ENCODE measurements around the gene TMEM201. TPM values are rescaled to one million over a fixed set of nuclear protein-coding genes. Genes with fewer than 3 reads are reported as not detected.

Gene TMEM201
- polyA plus RNA-seq, 1 of the 3 experiments (the other 2 are of a cell fraction) = 8.2 TPM

GRCh38 chr1:9612871-9613624, 24.3 kb downstream of the TMEM201 start:
- Histone ChIP-seq H3K9me3 (no peaks in the 10 kb centered on the region), H3K27me3 (ENCODE audit: insufficient read depth) (no peaks in the 10 kb centered on the region), H3K4me2 (no peak overlapping the region), H3K27ac (ENCODE audit: low read depth in 2 of 2, low read length in 1 of 2) (peak overlapping the region in 1 of 2 experiments; percentile 83; a peak in 2 of 4 replicates), H4K20me1 (ENCODE audit: insufficient read depth) (no peaks in the 10 kb centered on the region), H3K4me1 (ENCODE audit: control insufficient read depth in 1 of 2, insufficient read depth in 2 of 2, low read depth in 1 of 2, low read length in 1 of 2) (peaks cover 0 to 35% of the 10 kb centered on the region in 2 experiments; a peak in 1 of 4 replicates), H3F3A (replicated peaks; ENCODE audit: insufficient read depth) (no peaks in the 10 kb centered on the region), H3K9ac (no peak overlapping the region), H3K36me3 (replicated peaks in 1 of 2; ENCODE audit: control insufficient read depth in 1 of 2, insufficient read depth in 2 of 2, low read length in 1 of 2) (peaks cover 0 to 8% of the 10 kb centered on the region in 2 experiments), H3K4me3 (ENCODE audit: low read depth in 2 of 2, low read length in 1 of 2) (no peak overlapping the region), H3K79me2 (ENCODE audit: insufficient read depth) (no peaks in the 10 kb centered on the region), H2AFZ (ENCODE audit: low read depth) (no peak overlapping the region), H3K9me2 (no peaks in the 10 kb centered on the region)
- POLR2A ChIA-PET = interaction anchor here (0.7 kb wide), 1 partner anchor 23 kb away, joined by 3 read pairs; no protein-coding TSS in a partner anchor
- CTCF ChIA-PET = interaction anchor here (0.8 to 8.1 kb wide), 6 partner anchors 9 to 29 kb away, joined by 3 to 74 read pairs (median 6); partner anchors contain the start of gene TMEM201
- no peak for DNase-seq
- WGBS (ENCODE audit: low lambda C conversion rate) = 80% methylated on average over 2 of the region's 20 CpGs
- no peak for TF ChIP-seq RCOR1 (IDR thresholded peaks at IDR 0.05; ENCODE audit: low read length)
- TF ChIP-seq MEF2A (IDR thresholded peaks at IDR 0.05; ENCODE audit: borderline replicate concordance, low read depth) = no peak
- TF ChIP-seq FOXM1 (IDR thresholded peaks at IDR 0.05; ENCODE audit: low read depth) = no peak
- no peak for TF ChIP-seq NRF1 (IDR thresholded peaks at IDR 0.05; ENCODE audit: low read depth, low read length)
- TF ChIP-seq, protein P1, sequence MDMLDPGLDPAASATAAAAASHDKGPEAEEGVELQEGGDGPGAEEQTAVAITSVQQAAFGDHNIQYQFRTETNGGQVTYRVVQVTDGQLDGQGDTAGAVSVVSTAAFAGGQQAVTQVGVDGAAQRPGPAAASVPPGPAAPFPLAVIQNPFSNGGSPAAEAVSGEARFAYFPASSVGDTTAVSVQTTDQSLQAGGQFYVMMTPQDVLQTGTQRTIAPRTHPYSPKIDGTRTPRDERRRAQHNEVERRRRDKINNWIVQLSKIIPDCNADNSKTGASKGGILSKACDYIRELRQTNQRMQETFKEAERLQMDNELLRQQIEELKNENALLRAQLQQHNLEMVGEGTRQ (IDR thresholded peaks at IDR 0.05; ENCODE audit: borderline replicate concordance, low read depth, low read length) = no peak
- TF ChIP-seq, protein P2, sequence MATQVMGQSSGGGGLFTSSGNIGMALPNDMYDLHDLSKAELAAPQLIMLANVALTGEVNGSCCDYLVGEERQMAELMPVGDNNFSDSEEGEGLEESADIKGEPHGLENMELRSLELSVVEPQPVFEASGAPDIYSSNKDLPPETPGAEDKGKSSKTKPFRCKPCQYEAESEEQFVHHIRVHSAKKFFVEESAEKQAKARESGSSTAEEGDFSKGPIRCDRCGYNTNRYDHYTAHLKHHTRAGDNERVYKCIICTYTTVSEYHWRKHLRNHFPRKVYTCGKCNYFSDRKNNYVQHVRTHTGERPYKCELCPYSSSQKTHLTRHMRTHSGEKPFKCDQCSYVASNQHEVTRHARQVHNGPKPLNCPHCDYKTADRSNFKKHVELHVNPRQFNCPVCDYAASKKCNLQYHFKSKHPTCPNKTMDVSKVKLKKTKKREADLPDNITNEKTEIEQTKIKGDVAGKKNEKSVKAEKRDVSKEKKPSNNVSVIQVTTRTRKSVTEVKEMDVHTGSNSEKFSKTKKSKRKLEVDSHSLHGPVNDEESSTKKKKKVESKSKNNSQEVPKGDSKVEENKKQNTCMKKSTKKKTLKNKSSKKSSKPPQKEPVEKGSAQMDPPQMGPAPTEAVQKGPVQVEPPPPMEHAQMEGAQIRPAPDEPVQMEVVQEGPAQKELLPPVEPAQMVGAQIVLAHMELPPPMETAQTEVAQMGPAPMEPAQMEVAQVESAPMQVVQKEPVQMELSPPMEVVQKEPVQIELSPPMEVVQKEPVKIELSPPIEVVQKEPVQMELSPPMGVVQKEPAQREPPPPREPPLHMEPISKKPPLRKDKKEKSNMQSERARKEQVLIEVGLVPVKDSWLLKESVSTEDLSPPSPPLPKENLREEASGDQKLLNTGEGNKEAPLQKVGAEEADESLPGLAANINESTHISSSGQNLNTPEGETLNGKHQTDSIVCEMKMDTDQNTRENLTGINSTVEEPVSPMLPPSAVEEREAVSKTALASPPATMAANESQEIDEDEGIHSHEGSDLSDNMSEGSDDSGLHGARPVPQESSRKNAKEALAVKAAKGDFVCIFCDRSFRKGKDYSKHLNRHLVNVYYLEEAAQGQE (IDR thresholded peaks at IDR 0.05; ENCODE audit: low read depth, low read length) = no peak
- no peak for TF ChIP-seq TEAD4 (IDR thresholded peaks at IDR 0.05; ENCODE audit: borderline replicate concordance, insufficient read depth)
- no peak for TF ChIP-seq POLR2AphosphoS5 (IDR thresholded peaks at IDR 0.05; ENCODE audit: low read depth, low read length)
- no peak for TF ChIP-seq GATA2 (CRISPR knock-in tag; IDR thresholded peaks at IDR 0.05)
- TF ChIP-seq RAD21 (IDR thresholded peaks at IDR 0.05; ENCODE audit: low read length) = no peak
- TF ChIP-seq, protein P3, sequence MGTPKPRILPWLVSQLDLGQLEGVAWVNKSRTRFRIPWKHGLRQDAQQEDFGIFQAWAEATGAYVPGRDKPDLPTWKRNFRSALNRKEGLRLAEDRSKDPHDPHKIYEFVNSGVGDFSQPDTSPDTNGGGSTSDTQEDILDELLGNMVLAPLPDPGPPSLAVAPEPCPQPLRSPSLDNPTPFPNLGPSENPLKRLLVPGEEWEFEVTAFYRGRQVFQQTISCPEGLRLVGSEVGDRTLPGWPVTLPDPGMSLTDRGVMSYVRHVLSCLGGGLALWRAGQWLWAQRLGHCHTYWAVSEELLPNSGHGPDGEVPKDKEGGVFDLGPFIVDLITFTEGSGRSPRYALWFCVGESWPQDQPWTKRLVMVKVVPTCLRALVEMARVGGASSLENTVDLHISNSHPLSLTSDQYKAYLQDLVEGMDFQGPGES (IDR thresholded peaks at IDR 0.05; ENCODE audit: low read depth, low read length) = no peak
- no peak for TF ChIP-seq JUND (IDR thresholded peaks at IDR 0.05)

All from SK-N-SH (cell line).